OCI-LY7 (cell line): ENCODE results near the gene ATP2A1. TPM values are rescaled to one million over a fixed set of nuclear protein-coding genes. Genes with fewer than 3 reads are reported as not detected.

Experiments used
- BruUV-seq: library from RNA; stranded (reverse); fragments of 400-500 nt; replicated peaks from 2 replicates; lab custom pipeline; 2021; lab: Mats Ljungman, UMichigan
- CTCF ChIA-PET: fragments of 300-600 bp; sonication (Branson Sonifier 250); formaldehyde crosslinking; loops from one replicate; lab custom pipeline; 2022; ENCODE audit warnings: antibody characterized with exemption; ENCODE audit not compliant: unreplicated experiment; lab: Charles Lee
- POLR2A ChIA-PET: fragments of 300-600 bp; sonication (Branson Sonifier 250); formaldehyde crosslinking; loops from one replicate; lab custom pipeline; 2022; ENCODE audit warnings: antibody characterized with exemption; lab: Charles Lee
- DNase-seq: peaks from one replicate; pipeline ENCODE4 v3.0.0-alpha.2; 2015; ENCODE audit warnings: low spot score
- H2AFZ ChIP-seq: fragments of 200-600 bp; sonication (generic), shearing (Covaris generic); 2 replicates; pipeline ENCODE4 v1.6.1; 2014; ENCODE audit warnings: mild to moderate bottlenecking, antibody characterized with exemption, low read length, moderate library complexity
- H3K27ac ChIP-seq: fragments of 200-600 bp; sonication (generic); 2 replicates; pipeline ENCODE4 v1.5.1; 2014; ENCODE audit warnings: mixed run types, low read depth, mild to moderate bottlenecking, moderate library complexity, low read length, inconsistent platforms; ENCODE audit not compliant: poor library complexity, severe bottlenecking
- H3K36me3 ChIP-seq: fragments of 200-600 bp; sonication (generic); 2 replicates; pipeline ENCODE4 v1.6.1; 2014; ENCODE audit warnings: mild to moderate bottlenecking, antibody characterized with exemption, low read length, moderate library complexity, mixed read lengths; ENCODE audit not compliant: insufficient read depth
- H3K4me1 ChIP-seq: fragments of 200-600 bp; sonication (generic); 2 replicates; pipeline ENCODE4 v1.5.1; 2014; ENCODE audit warnings: mild to moderate bottlenecking, low read length; ENCODE audit not compliant: insufficient read depth, poor library complexity, severe bottlenecking
- H3K4me2 ChIP-seq: fragments of 200-600 bp; sonication (generic); 2 replicates; pipeline ENCODE4 v1.6.1; 2014; ENCODE audit warnings: mild to moderate bottlenecking, low read length
- H3K4me3 ChIP-seq: fragments of 200-600 bp; sonication (generic); 2 replicates; pipeline ENCODE4 v1.5.1; 2014; ENCODE audit warnings: mild to moderate bottlenecking, low read depth, low read length; ENCODE audit not compliant: poor library complexity, severe bottlenecking
- H3K79me2 ChIP-seq: fragments of 200-600 bp; sonication (generic); 2 replicates; pipeline ENCODE4 v1.6.1; 2016; ENCODE audit warnings: low read depth, mild to moderate bottlenecking, low read length, moderate library complexity, mixed read lengths; ENCODE audit not compliant: insufficient read depth
- H3K9me2 ChIP-seq: fragments of 200-600 bp; sonication (generic); 2 replicates; pipeline ENCODE4 v1.6.1; 2016; ENCODE audit warnings: mild to moderate bottlenecking, low read length, mixed read lengths; ENCODE audit not compliant: insufficient read depth
- H3K9me3 ChIP-seq: fragments of 200-600 bp; sonication (generic); 2 replicates; pipeline ENCODE4 v1.6.1; 2014; ENCODE audit warnings: mild to moderate bottlenecking, mixed run types, low read length, mixed read lengths
- H4K20me1 ChIP-seq: fragments of 200-600 bp; sonication (generic); 2 replicates; pipeline ENCODE4 v1.6.1; 2014; ENCODE audit warnings: mild to moderate bottlenecking, antibody characterized with exemption, low read length, moderate library complexity, mixed read lengths; ENCODE audit not compliant: insufficient read depth
- EZH2phosphoT487 ChIP-seq: fragments of 200-600 bp; sonication (generic); IDR thresholded peaks from 2 replicates; pipeline ENCODE4 v1.6.1; 2018; ENCODE audit warnings: low read depth, borderline replicate concordance, mild to moderate bottlenecking, mixed run types, antibody characterized with exemption, low read length, moderate library complexity, mixed read lengths
- intact Hi-C: fragments of 100-400 bp; cut with micrococcal nuclease; formaldehyde crosslinking; loops from one replicate; pipeline ENCODE4 v1.10.0; 2022; ENCODE audit not compliant: unreplicated experiment
- total RNA-seq, 2 experiments: library from RNA; depleted of rRNA in 1 of 2; stranded (reverse); fragments of >200 nt in 1 of 2; shearing (Covaris generic) in 1 of 2; gene quantifications; 2 replicates each; pipeline ENCODE4 v1.2.3, GENCODE V29; 2014 to 2022
- TF ChIP-seq, protein P1 (sequence below): fragments of 200-600 bp; sonication (generic); conservative IDR thresholded peaks from 2 replicates; pipeline ENCODE4 v1.5.1; 2014; ENCODE audit warnings: mild to moderate bottlenecking, antibody characterized with exemption, low read length, moderate library complexity, mixed read lengths

ATP2A1 gene
- total RNA-seq, 2 experiments from 2014 or later, result 5.0 TPM

DNA sequence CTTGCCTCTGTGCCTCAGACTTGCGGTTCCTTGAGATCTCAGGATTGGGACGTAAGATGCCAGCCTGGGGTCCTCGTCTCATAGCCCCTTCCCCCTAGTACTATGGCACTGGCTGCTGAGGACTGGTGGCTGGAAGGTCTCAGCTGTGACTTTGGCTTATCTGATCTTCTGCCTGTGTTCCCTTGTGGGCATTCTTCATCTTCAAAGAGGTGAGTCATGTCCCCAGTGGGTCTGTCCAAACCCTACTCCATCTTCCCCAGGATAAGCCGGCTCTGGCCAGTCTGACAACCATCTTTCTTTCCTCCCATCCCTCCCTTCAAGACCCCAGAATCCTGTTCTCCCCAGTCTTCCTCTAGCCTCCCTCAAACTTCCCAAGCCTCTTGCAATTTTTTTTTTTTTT lies 57.1 kb downstream of the ATP2A1 start:
- peak overlapping the region; percentile 6 for H3K27ac ChIP-seq
- H3K9me2 ChIP-seq, result no peaks in the 10 kb centered on the region
- ChIA-PET POLR2A (no interaction called here), CTCF (interaction anchor here (1.5 kb wide), 1 partner anchor 11 kb away, joined by 8 read pairs; no protein-coding TSS in a partner anchor)
- no peaks in the 10 kb centered on the region for H3K9me3 ChIP-seq
- H3K4me3 ChIP-seq, result no peak overlapping the region
- DNase-seq, result no peak
- intact Hi-C loops, result no loop called here
- H4K20me1 ChIP-seq, result no peaks in the 10 kb centered on the region
- peaks cover 52% of the 10 kb centered on the region for H3K4me1 ChIP-seq
- TF ChIP-seq, protein P1, sequence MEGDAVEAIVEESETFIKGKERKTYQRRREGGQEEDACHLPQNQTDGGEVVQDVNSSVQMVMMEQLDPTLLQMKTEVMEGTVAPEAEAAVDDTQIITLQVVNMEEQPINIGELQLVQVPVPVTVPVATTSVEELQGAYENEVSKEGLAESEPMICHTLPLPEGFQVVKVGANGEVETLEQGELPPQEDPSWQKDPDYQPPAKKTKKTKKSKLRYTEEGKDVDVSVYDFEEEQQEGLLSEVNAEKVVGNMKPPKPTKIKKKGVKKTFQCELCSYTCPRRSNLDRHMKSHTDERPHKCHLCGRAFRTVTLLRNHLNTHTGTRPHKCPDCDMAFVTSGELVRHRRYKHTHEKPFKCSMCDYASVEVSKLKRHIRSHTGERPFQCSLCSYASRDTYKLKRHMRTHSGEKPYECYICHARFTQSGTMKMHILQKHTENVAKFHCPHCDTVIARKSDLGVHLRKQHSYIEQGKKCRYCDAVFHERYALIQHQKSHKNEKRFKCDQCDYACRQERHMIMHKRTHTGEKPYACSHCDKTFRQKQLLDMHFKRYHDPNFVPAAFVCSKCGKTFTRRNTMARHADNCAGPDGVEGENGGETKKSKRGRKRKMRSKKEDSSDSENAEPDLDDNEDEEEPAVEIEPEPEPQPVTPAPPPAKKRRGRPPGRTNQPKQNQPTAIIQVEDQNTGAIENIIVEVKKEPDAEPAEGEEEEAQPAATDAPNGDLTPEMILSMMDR, result no peak
- no peak for TF ChIP-seq EZH2phosphoT487
- no peak overlapping the region for H3K4me2 ChIP-seq
- peaks cover 63% of the 10 kb centered on the region for H3K36me3 ChIP-seq
- BruUV-seq, result no TSS peak
- H2AFZ ChIP-seq, result no peak overlapping the region
- H3K79me2 ChIP-seq, result peaks cover 23% of the 10 kb centered on the region; the same call in 1 of the 2 replicates

DNA sequence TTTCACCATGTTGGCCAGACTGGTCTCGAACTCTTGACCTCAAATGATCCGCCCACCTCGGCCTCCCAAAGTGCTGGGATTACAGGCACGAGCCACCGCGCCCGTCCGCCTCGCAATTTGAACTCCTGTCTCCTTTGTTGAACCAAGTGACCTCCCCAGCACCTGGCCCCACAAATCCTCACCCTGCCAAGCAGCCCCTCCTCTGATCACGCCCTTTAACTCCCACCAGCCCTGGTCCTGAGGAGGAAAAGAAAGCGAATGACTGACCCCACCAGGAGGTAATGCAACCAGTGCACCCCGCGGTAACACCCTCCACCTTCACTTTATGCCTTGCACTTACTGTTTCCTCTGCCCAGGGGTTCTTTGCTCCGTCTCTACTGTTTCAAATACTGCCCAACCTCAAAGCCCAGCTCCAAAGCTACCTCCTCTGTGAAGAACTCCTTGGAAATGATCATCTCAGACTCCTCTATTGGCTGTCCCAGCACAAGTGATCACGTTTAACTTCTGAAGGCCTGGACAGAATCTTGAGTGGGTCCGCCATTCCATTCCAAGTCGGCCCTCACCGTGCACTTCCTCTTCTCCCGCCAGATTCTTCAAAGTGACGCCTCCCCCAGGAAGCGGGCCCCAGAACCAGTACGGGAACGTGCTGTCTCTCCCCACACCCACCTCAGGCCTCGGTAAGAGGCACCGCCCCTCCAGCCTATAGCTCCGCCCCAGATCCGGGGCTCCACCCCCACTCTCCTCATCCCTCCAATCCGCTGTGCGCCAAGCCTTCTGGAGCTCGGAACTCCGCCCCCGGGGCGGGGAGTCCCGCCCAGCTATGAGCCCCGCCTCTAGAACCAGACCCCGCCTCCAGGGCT lies 57.9 kb downstream of the ATP2A1 start:
- Histone ChIP-seq H3K4me1 (peaks cover 44% of the 10 kb centered on the region), H3K36me3 (peaks cover 63% of the 10 kb centered on the region), H3K9me2 (no peaks in the 10 kb centered on the region), H3K27ac (peak overlapping the region; percentile 37), H4K20me1 (no peaks in the 10 kb centered on the region), H3K9me3 (no peaks in the 10 kb centered on the region), H3K4me3 (peak overlapping the region; percentile 28), H3K4me2 (peak overlapping the region; percentile 45), H2AFZ (no peak overlapping the region), H3K79me2 (peaks cover 23% of the 10 kb centered on the region; the same call in 1 of the 2 replicates)
- POLR2A ChIA-PET, result interaction anchor here (0.5 to 1.1 kb wide), 8 partner anchors 9 to 83 kb away, joined by 3 to 13 read pairs (median 4); no protein-coding TSS in a partner anchor
- BruUV-seq, result no TSS peak
- TF ChIP-seq, protein P1, result peak; percentile 31; the same call in 1 of the 2 replicates
- no peak for TF ChIP-seq EZH2phosphoT487
- CTCF ChIA-PET, result interaction anchor here (0.5 to 1.5 kb wide), 5 partner anchors 9 to 1557 kb away, joined by 3 to 8 read pairs (median 3); no protein-coding TSS in a partner anchor
- intact Hi-C loops, result no loop called here
- DNase-seq, result peak; percentile 94
